GM12801 (cell line): ENCODE measurements around the gene RGL3.

Experiments used
- TF ChIP-seq, protein P1 (sequence below): IDR thresholded peaks from one replicate; pipeline ENCODE4 v1.5.1; 2011; ENCODE audit warnings: control low read depth; ENCODE audit not compliant: insufficient read length; ENCODE audit errors: extremely low read depth

Gene RGL3, protein sequence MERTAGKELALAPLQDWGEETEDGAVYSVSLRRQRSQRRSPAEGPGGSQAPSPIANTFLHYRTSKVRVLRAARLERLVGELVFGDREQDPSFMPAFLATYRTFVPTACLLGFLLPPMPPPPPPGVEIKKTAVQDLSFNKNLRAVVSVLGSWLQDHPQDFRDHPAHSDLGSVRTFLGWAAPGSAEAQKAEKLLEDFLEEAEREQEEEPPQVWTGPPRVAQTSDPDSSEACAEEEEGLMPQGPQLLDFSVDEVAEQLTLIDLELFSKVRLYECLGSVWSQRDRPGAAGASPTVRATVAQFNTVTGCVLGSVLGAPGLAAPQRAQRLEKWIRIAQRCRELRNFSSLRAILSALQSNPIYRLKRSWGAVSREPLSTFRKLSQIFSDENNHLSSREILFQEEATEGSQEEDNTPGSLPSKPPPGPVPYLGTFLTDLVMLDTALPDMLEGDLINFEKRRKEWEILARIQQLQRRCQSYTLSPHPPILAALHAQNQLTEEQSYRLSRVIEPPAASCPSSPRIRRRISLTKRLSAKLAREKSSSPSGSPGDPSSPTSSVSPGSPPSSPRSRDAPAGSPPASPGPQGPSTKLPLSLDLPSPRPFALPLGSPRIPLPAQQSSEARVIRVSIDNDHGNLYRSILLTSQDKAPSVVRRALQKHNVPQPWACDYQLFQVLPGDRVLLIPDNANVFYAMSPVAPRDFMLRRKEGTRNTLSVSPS

DNA sequence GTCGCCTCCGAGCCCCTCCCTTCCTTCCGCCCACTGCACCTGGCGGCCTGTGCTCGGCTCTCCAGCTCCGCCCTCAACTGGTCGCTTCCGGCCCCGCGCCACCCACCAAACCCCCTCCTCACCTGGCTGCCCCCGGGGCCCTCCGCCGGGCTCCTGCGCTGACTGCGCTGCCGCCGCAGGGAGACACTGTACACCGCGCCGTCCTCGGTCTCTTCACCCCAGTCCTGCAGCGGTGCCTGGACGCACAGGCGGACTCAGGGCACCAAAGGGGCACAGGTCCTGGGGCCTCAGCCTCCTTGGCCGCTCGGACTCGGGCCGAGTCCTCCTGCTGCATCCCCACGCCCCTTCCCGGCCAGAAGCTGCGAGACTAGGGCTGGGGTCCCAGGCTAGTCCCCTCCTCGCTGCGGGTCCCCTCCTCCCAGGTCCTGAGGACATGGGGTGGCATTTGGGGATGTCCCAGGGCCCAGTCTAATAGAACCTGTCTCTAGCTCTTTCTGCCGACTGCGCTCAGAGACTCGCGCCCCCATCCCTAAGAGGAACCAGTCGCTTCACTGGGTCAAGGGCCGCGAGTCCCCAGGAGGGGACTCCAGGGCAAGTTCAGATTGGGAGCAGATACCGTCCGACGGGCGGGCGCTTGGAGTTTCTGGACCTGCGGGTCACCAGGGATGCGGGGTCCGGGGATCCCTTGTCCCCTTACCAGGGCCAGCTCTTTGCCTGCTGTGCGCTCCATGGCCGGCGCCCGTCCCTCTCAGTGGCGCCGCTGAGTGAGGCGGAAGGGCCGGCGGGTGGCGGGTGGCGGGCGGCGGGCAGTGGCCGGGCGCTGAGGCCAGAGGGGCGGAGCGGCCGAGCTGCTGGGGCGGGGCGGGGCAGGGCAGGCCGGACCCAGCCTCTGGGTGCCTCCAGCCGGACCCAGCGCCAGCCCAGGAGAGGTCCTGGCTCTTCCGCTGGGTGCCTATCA is at the start of gene RGL3:
RGL3 (minus strand) TSS at position 766 of the 958 bp plus-strand sequence; CDS start at position 730, 36 bp downstream.
- TF ChIP-seq, protein P1, sequence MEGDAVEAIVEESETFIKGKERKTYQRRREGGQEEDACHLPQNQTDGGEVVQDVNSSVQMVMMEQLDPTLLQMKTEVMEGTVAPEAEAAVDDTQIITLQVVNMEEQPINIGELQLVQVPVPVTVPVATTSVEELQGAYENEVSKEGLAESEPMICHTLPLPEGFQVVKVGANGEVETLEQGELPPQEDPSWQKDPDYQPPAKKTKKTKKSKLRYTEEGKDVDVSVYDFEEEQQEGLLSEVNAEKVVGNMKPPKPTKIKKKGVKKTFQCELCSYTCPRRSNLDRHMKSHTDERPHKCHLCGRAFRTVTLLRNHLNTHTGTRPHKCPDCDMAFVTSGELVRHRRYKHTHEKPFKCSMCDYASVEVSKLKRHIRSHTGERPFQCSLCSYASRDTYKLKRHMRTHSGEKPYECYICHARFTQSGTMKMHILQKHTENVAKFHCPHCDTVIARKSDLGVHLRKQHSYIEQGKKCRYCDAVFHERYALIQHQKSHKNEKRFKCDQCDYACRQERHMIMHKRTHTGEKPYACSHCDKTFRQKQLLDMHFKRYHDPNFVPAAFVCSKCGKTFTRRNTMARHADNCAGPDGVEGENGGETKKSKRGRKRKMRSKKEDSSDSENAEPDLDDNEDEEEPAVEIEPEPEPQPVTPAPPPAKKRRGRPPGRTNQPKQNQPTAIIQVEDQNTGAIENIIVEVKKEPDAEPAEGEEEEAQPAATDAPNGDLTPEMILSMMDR = no peak

DNA sequence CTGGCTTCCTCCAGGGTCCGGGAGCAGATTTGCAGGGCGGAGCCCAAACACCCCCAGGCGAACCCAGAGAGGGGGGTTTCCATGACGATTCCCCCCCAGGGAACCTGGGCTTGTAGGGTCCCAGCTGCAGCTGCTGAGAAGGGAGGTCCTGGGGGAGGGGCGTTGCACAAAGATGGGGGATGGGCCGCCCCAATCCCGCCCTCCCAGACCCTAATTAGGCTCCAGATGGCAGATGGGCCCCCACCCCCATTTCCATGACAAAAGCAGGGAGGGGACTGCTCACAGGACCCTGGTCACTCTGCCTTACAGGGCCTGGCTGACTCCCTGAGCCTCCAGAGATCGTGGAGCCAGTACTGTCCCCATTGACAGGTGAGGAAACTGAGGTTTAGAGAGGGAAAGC is 46.5 kb upstream of the RGL3 start:
- TF ChIP-seq, protein P1 = no peak

DNA sequence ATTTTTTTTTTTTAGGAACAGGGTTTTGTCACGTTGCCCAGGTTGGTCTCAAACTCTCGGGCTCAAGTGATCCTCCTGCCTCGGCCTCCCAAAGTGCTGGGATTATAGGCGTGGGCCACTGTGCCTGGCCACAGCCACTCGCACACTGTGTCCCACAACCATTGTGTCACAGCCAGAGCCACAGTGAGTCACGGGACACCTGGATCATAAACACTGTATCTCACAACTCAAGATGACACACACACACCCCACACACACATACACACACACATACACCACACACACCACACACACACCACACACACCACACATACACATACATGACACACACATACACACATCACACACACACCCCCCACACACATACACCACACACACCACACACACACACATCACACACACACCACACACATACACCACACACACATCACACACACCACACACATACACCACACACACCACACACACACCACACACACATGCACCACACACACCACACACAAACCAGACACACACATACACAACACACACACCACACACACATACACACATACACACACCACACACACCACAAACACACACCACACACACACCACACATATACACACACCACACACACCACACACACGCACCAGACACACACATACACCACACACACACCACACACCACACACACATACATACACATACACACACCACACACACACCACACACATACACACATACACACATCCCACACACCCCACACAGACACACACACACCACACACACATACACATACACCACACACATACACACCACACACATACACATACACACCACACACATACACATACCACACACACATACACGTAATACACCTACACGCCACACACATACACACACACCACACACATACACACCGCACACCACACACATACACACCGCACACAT is 45.5 kb upstream of the RGL3 start:
- TF ChIP-seq, protein P1 = no peak

DNA sequence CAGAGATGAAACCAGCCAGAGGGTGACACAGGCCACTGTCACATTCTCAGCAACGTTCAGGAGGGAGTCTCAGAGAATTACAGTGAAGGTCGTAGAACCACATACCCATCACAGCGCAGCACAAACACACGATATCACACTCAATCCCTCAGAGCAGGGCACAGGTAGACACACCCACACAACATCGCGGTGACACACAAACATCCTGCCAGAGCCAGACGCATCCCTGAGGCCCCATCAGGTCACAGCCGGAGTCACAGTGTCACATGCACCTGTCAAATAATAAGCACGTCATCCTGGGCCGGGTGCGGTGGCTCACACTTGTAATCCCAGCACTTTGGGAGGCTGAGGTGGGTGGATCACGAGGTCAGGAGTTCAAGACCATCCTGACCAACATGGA is 44.3 kb upstream of the RGL3 start:
- TF ChIP-seq, protein P1 = no peak

DNA sequence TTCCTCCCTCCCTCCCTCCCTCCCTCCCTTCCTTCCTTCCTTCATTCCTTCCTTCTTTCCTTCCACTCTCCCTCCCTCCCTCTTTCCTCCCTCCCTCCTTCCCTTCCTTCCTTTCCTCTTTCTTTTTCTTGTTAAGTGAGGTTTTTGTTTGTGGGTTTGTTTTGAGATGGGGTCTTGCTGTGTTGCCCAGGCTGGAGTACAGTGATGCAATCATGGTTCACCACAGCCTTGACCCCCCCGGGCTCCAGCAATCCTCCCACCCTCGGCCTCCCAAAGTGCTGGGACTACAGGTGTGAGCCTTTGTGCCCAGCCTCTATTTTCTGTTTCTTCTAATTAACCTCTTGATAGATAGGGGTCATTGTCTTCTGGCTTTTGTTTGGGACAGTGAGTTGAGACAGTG is 42.3 kb upstream of the RGL3 start:
- TF ChIP-seq, protein P1 = no peak

DNA sequence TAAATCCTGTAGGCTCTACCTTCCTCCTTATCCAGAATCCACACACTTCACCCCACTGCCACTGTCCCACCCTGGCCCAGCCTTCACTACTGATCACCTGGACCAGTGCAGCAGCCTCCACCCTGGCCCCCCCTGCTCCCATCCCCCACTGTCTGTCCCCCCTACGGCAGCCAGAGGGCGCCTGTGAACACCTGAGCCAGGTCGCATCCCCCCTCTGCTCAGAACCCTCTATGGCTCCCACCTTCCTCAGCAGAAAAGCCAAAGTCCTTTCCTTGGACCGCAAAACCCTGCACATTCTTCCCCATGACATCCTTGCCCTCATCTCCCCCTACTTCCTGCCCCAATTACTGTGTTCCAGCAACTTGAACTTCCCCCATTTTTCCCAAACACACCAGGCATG is 41.1 kb upstream of the RGL3 start:
- TF ChIP-seq, protein P1 = no peak
